Common myeloid progenitor, CD34-positive (primary cell): Measurements from ENCODE around the gene PCDHAC1. TPM values are rescaled to one million over a fixed set of nuclear protein-coding genes. Genes with fewer than 3 reads are reported as not detected.
"Not testable (repeated sequence)": the region's sequence is repeated elsewhere in the genome, so short reads cannot be mapped to it uniquely, and the experiment has no call there.

Source experiments
- CTCF ChIA-PET: fragments of 350-600 bp; sonication (Branson Sonifier 250); formaldehyde crosslinking; loops from one replicate; lab custom pipeline; 2021; ENCODE audit warnings: antibody characterized with exemption; lab: Charles Lee
- POLR2A ChIA-PET: fragments of 350-600 bp; sonication (Branson Sonifier 250); formaldehyde crosslinking; loops from one replicate; lab custom pipeline; 2021; ENCODE audit warnings: antibody characterized with exemption; lab: Charles Lee
- DNase-seq, 3 donors: peaks; one replicate each; pipeline versions ENCODE4 v3.0.0 to v3.0.0-alpha.2; 2013
- H3K27ac ChIP-seq, 2 experiments: 1 replicate in 1 of 2; 2 replicates in 1 of 2; pipeline ENCODE4 v1.7.0; 2013; ENCODE audit warnings: inconsistent platforms in 2 of 2, low read length in 2 of 2, mild to moderate bottlenecking in 2 of 2, low read depth in 1 of 2, moderate library complexity in 1 of 2; ENCODE audit not compliant: severe bottlenecking in 2 of 2, insufficient read depth in 1 of 2, poor library complexity in 1 of 2
- H3K27me3 ChIP-seq, 5 experiments: replicated peaks in 2 of 5; 1 replicate in 3 of 5; 2 replicates in 2 of 5; pipeline versions ENCODE4 v1.6.1 to v1.7.0; 2013; ENCODE audit warnings: low read length in 4 of 5, mild to moderate bottlenecking in 2 of 5, moderate library complexity in 2 of 5, inconsistent platforms in 1 of 5; ENCODE audit not compliant: insufficient read depth in 5 of 5, control insufficient read depth in 4 of 5
- H3K36me3 ChIP-seq, 4 experiments: 1 replicate in 2 of 4; 2 replicates in 2 of 4; pipeline versions ENCODE4 v1.6.1 to v1.7.0; 2013; ENCODE audit warnings: low read length in 3 of 4, control low read depth in 1 of 4, mild to moderate bottlenecking in 1 of 4; ENCODE audit not compliant: control insufficient read depth in 4 of 4, insufficient read depth in 4 of 4
- H3K4me1 ChIP-seq, 4 experiments: 1 replicate in 3 of 4; 2 replicates in 1 of 4; pipeline versions ENCODE4 v1.6.1 to v1.7.1; 2013; ENCODE audit warnings: low read length in 3 of 4, mild to moderate bottlenecking in 3 of 4, control low read depth in 1 of 4, inconsistent platforms in 1 of 4, moderate library complexity in 1 of 4; ENCODE audit not compliant: control insufficient read depth in 4 of 4, insufficient read depth in 4 of 4; ENCODE audit errors: control extremely low read depth in 1 of 4
- H3K4me3 ChIP-seq, 7 experiments: 1 replicate in 4 of 7; 2 replicates in 3 of 7; pipeline versions ENCODE4 v1.5.1 to v1.7.0; 2013; ENCODE audit warnings: mild to moderate bottlenecking in 7 of 7, low read length in 6 of 7, moderate library complexity in 6 of 7, inconsistent platforms in 2 of 7, low read depth in 2 of 7, control low read depth in 1 of 7; ENCODE audit not compliant: insufficient read depth in 4 of 7, control insufficient read depth in 1 of 7; ENCODE audit errors: extremely low read depth in 1 of 7
- H3K9me3 ChIP-seq, 5 experiments: 1 replicate in 4 of 5; 2 replicates in 1 of 5; pipeline versions ENCODE4 v1.6.1 to v1.7.1; 2013; ENCODE audit warnings: low read length in 4 of 5, mild to moderate bottlenecking in 2 of 5, inconsistent platforms in 1 of 5, low read depth in 1 of 5, moderate library complexity in 1 of 5; ENCODE audit not compliant: control insufficient read depth in 4 of 5, insufficient read depth in 2 of 5; ENCODE audit errors: control extremely low read depth in 1 of 5
- WGBS: methylation state at CpG from one replicate; pipeline ENCODE4 v1.1.5; 2013; ENCODE audit not compliant: insufficient coverage; 5-methylcytosine and 5-hydroxymethylcytosine counted together
- polyA plus RNA-seq: library from polyadenylated mRNA; unstranded; fragments of 120-200 nt; gene quantifications from one replicate; pipeline ENCODE4 v1.2.1, GENCODE V29; 2013

PCDHAC1 gene
- not detected for polyA plus RNA-seq

DNA sequence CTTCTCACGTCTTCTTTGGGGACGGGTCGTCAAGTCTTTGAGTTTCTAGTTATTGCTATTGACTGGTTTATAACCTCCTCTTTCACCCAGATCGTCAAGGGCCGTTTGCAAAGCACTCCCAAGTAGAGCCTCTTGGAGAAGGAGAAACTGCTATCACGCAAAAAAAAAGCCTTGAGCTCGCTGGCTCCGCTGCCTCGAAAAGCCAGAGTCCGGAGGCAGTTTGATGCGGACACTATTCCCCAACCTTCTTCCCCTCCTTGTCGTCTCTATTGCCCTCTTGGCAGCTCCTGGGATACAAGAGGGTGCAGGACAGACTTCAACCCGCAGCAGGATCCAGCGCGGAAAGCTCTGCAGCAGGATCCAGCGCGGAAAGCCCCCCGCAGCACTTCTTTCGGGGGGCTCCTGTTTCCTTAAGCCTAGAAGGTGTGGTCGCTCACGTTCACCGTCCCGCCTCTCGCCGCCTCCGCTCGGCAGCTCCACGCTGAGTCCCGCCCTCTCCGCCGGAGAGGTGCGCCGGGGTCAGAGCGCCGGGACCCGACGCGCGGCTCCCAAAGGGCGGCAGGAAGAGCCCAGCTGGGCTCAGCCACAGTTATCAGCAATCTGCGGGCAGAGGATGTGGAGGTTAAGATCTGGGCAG is at the start of gene PCDHAC1:
TSS of gene PCDHAC1 (plus strand) at position 494 of the 637 bp plus-strand sequence. CDS start 594 bp downstream, outside the sequence.
- 3% methylated on average over 36 of the region's 41 CpGs for WGBS

DNA sequence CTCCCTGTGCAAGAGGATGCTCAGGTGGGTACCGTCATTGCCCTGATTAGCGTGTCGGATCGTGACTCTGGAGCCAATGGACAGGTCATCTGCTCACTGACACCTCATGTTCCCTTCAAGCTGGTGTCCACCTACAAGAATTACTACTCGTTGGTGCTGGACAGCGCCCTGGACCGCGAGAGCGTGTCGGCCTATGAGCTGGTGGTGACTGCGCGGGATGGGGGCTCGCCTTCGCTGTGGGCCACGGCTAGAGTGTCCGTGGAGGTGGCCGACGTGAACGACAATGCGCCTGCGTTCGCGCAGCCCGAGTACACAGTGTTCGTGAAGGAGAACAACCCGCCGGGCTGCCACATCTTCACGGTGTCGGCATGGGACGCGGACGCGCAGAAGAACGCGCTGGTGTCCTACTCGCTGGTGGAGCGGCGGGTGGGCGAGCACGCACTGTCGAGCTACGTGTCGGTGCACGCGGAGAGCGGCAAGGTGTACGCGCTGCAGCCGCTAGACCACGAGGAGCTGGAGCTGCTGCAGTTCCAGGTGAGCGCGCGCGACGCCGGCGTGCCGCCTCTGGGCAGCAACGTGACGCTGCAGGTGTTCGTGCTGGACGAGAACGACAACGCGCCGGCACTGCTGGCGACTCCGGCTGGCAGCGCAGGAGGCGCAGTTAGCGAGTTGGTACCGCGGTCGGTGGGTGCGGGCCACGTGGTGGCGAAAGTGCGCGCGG is 49.4 kb upstream of the PCDHAC1 start:
- 44% methylated on average over 80 of the region's 80 CpGs for WGBS
- CTCF ChIA-PET, H3K36me3 ChIP-seq, H3K27ac ChIP-seq, H3K4me3 ChIP-seq, POLR2A ChIA-PET, DNase-seq, H3K4me1 ChIP-seq: not testable (repeated sequence)
- Histone ChIP-seq H3K9me3 (peaks cover 8 to 55% (median 30%) of the 10 kb centered on the region in 5 experiments), H3K27me3 (peaks cover 4 to 39% (median 7%) of the 10 kb centered on the region in 5 experiments)

More for the DNA sequence above, at the start of gene PCDHAC1:
- peak within 1 kb of the TSS in 6 of 7 experiments; percentile 3 to 66 (median 42) for H3K4me3 ChIP-seq
- H3K4me1 ChIP-seq: peaks cover 0 to 16% (median 6%) of the 10 kb centered on the region in 4 experiments
- CTCF ChIA-PET: no interaction called here
- H3K9me3 ChIP-seq: peaks cover 0 to 24% (median 15%) of the 10 kb centered on the region in 5 experiments
- no peak within 1 kb of the TSS for H3K27ac ChIP-seq
- H3K36me3 ChIP-seq: no peaks in the 10 kb centered on the region
- DNase-seq: no peak
- peaks cover 4 to 56% (median 29%) of the 10 kb centered on the region in 5 experiments for H3K27me3 ChIP-seq
- POLR2A ChIA-PET: no interaction called here

- no peak for DNase-seq
- H3K4me3 ChIP-seq: no peak overlapping the region
- peaks cover 0 to 2% (median 0%) of the 10 kb centered on the region in 4 experiments for H3K36me3 ChIP-seq
- POLR2A ChIA-PET: no interaction called here
- WGBS: 45% methylated on average over 37 of the region's 37 CpGs
- peaks cover 8 to 58% (median 35%) of the 10 kb centered on the region in 5 experiments for H3K9me3 ChIP-seq
- CTCF ChIA-PET: no interaction called here
- H3K27me3 ChIP-seq: peaks cover 4 to 44% (median 7%) of the 10 kb centered on the region in 5 experiments
- H3K4me1 ChIP-seq: no peaks in the 10 kb centered on the region
- H3K27ac ChIP-seq: no peak overlapping the region
Measured at GRCh38 chr5:140877262-140877581, 48.9 kb upstream of the PCDHAC1 start.

DNA sequence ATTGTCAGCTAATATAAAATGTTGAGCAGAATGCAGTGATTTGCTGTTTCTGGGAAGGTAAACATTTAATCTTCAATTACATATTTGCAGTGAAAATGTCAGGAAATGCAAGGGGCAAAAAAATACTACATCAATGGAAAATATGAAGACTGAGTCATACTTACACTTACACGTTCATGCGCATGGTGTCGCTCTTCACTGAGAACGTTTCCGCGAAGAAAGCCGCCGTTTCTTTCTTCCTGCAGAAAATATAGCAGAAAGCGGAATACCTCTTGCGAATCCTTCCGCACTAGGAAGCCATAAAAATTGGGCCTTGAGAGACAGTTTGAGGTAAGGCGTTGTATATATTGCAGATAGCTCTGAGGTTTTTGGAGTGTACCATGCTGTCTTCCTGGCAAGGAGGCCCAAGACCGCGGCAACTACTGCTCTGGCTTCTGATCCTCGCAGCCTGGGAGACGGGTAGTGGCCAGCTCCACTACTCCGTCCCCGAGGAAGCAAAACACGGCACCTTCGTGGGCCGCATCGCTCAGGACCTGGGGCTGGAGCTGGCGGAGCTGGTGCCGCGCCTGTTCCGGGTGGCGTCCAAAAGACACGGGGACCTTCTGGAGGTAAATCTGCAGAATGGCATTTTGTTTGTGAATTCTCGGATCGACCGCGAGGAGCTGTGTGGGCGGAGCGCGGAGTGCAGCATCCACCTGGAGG is 44.1 kb upstream of the PCDHAC1 start, which contains the start of gene PCDHA13:
TSS of gene PCDHA13 (plus strand) at position 236 of the 702 bp plus-strand sequence. CDS start at position 381, 145 bp downstream.
- Histone ChIP-seq H3K4me1 (no peaks in the 10 kb centered on the region), H3K27ac (no peak within 1 kb of the TSS), H3K36me3 (peaks cover 0 to 2% (median 0%) of the 10 kb centered on the region in 4 experiments), H3K9me3 (peaks cover 5 to 56% (median 34%) of the 10 kb centered on the region in 5 experiments), H3K4me3 (no peak within 1 kb of the TSS), H3K27me3 (peaks cover 3 to 33% (median 8%) of the 10 kb centered on the region in 5 experiments)
- peak in 2 of 3 donors; percentile 1 to 9 for DNase-seq
- 15% methylated on average over 19 of the region's 35 CpGs for WGBS
- ChIA-PET POLR2A (no interaction called here), CTCF (no interaction called here)

DNA sequence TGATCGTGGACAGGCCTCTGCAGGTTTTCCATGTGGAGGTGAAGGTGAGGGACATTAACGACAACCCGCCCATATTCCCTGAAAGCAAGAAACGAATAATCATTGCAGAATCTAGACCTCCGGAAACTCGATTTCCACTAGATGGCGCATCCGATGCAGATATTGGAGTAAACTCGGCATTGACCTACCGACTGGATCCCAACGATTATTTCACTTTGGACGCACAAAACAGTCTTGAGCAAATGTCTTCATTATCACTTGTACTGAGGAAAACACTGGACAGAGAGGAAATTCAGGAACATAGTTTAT is 43.6 kb upstream of the PCDHAC1 start:
- H3K9me3 ChIP-seq: peaks cover 5 to 51% (median 29%) of the 10 kb centered on the region in 5 experiments
- H3K4me1 ChIP-seq: no peaks in the 10 kb centered on the region
- no peak overlapping the region for H3K27ac ChIP-seq
- no peak overlapping the region for H3K4me3 ChIP-seq
- CTCF ChIA-PET: no interaction called here
- H3K36me3 ChIP-seq: peaks cover 0 to 2% (median 0%) of the 10 kb centered on the region in 4 experiments
- peaks cover 3 to 28% (median 8%) of the 10 kb centered on the region in 5 experiments for H3K27me3 ChIP-seq
- no peak for DNase-seq
- POLR2A ChIA-PET: no interaction called here
- WGBS: 15% methylated on average over 12 of the region's 12 CpGs

DNA sequence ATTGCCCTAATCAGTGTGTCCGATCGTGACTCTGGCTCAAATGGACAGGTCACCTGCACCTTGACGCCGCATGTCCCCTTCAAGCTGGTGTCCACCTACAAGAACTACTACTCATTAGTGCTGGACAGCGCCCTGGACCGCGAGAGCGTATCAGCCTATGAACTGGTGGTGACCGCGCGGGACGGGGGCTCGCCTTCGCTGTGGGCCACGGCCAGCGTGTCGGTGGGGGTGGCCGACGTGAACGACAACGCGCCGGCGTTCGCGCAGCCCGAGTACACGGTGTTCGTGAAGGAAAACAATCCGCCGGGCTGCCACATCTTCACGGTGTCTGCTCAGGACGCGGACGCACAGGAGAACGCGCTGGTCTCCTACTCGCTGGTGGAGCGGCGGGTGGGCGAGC is 42.7 kb upstream of the PCDHAC1 start:
- 46% methylated on average over 31 of the region's 41 CpGs for WGBS
- ChIA-PET POLR2A (no interaction called here), CTCF (no interaction called here)
- Histone ChIP-seq H3K9me3 (peaks cover 5 to 47% (median 27%) of the 10 kb centered on the region in 5 experiments), H3K4me1 (no peaks in the 10 kb centered on the region), H3K4me3 (no peak overlapping the region), H3K36me3 (peaks cover 0 to 2% (median 0%) of the 10 kb centered on the region in 4 experiments), H3K27me3 (peaks cover 3 to 26% (median 8%) of the 10 kb centered on the region in 5 experiments), H3K27ac (no peak overlapping the region)
- DNase-seq: no peak
